Lower leg skin (tissue), 3 donors: ENCODE measurements around the gene TP53I13.

Source experiments
- POLR2A ChIP-seq, 2 donors: fragments of 450-650 bp; IDR thresholded peaks; one replicate each; pipeline ENCODE4 v1.6.1; 2016 to 2017; ENCODE audit warnings: antibody characterized with exemption in 2 of 2, mild to moderate bottlenecking in 1 of 2, moderate library complexity in 1 of 2
- TF ChIP-seq, protein P1 (sequence below), 3 donors: fragments of 450-650 bp; IDR thresholded peaks; one replicate each; pipeline ENCODE4 v1.5.1; 2016; ENCODE audit warnings: antibody characterized with exemption in 3 of 3, mild to moderate bottlenecking in 3 of 3, moderate library complexity in 2 of 3

DNA sequence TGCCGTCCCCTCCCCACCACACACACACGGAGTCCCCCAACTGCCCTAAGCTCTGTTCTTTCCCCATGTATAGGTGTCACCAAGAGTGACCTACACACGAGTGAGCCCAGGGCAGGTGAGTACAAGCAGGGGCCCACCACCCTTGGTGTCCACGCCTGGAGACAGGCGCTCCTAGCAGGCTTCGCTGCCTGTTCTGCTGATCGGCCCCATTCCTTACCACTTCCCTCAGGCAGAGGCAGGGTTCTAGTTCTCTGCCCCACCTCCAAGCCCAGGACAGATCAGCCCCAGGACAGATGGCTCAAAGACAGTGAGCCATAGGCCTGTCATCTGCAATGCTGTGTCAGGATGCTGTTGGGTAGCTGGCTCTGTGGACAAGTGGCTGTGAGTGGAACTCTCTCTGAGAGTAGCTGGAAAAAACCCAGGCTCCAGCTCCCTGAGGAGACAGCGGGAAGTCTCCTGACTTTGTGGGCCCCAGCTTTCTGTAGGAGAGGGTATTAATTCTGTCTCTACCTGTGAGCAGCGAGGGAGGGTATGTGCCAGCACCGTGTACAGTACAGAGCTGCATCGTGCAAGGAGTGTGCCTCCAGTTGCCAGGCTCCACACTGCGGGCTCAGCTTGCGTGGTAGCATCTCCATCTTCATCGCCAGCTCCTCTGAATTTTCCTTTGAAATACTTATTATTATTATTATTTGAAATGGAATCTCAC, 897 bp downstream of the TP53I13 start:
- TF ChIP-seq POLR2A (IDR thresholded peaks at IDR 0.05): no peak
- TF ChIP-seq, protein P1, sequence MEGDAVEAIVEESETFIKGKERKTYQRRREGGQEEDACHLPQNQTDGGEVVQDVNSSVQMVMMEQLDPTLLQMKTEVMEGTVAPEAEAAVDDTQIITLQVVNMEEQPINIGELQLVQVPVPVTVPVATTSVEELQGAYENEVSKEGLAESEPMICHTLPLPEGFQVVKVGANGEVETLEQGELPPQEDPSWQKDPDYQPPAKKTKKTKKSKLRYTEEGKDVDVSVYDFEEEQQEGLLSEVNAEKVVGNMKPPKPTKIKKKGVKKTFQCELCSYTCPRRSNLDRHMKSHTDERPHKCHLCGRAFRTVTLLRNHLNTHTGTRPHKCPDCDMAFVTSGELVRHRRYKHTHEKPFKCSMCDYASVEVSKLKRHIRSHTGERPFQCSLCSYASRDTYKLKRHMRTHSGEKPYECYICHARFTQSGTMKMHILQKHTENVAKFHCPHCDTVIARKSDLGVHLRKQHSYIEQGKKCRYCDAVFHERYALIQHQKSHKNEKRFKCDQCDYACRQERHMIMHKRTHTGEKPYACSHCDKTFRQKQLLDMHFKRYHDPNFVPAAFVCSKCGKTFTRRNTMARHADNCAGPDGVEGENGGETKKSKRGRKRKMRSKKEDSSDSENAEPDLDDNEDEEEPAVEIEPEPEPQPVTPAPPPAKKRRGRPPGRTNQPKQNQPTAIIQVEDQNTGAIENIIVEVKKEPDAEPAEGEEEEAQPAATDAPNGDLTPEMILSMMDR (IDR thresholded peaks at IDR 0.05): no peak
